MCF 10A (cell line): ENCODE measurements around the gene GGA2. TPM values are rescaled to one million over a fixed set of nuclear protein-coding genes. Genes with fewer than 3 reads are reported as not detected.

Experiments
- BruUV-seq: library from RNA; stranded (reverse); fragments of 400-500 nt; replicated peaks from 2 replicates; lab custom pipeline; 2021; lab: Mats Ljungman, UMichigan
- CTCF ChIA-PET: fragments of 300-600 bp; sonication (Branson Sonifier 250); formaldehyde crosslinking; extraction: SDS; loops from one replicate; lab custom pipeline; 2021; ENCODE audit warnings: antibody characterized with exemption, inconsistent platforms; lab: Yijun Ruan, JAX
- POLR2A ChIA-PET: fragments of 300-600, 350-650 bp; sonication (Branson Sonifier 250); formaldehyde crosslinking; extraction: SDS; loops from one replicate; lab custom pipeline; 2020; ENCODE audit warnings: antibody characterized with exemption, inconsistent platforms; lab: Yijun Ruan, JAX
- DNase-seq: peaks from one replicate; pipeline ENCODE4 v3.0.0-alpha.2; 2018; ENCODE audit not compliant: unreplicated experiment
- H3K27ac Mint-ChIP-seq: one replicate; pipeline ENCODE4 v1.8.0; 2022; ENCODE audit warnings: mild to moderate bottlenecking, low read depth, mixed read lengths; ENCODE audit not compliant: unreplicated experiment
- H3K27me3 Mint-ChIP-seq: one replicate; pipeline ENCODE4 v1.8.0; 2022; ENCODE audit warnings: mixed read lengths; ENCODE audit not compliant: insufficient read depth, unreplicated experiment
- H3K36me3 Mint-ChIP-seq: one replicate; pipeline ENCODE4 v1.8.0; 2022; ENCODE audit warnings: mild to moderate bottlenecking, moderate library complexity, mixed read lengths; ENCODE audit not compliant: insufficient read depth, unreplicated experiment
- H3K4me1 Mint-ChIP-seq: one replicate; pipeline ENCODE4 v1.8.0; 2022; ENCODE audit warnings: mixed read lengths; ENCODE audit not compliant: insufficient read depth, unreplicated experiment
- H3K4me3 Mint-ChIP-seq: one replicate; pipeline ENCODE4 v1.8.0; 2022; ENCODE audit warnings: mild to moderate bottlenecking, moderate library complexity, mixed read lengths; ENCODE audit not compliant: unreplicated experiment
- H3K9me3 Mint-ChIP-seq: one replicate; pipeline ENCODE4 v1.8.0; 2022; ENCODE audit warnings: mixed read lengths; ENCODE audit not compliant: unreplicated experiment
- intact Hi-C: fragments of 100-400 bp; cut with micrococcal nuclease; formaldehyde crosslinking; loops from 2 replicates; pipeline ENCODE4 v1.14.1; 2022
- total RNA-seq: library from RNA; stranded (reverse); gene quantifications from 2 replicates; pipeline ENCODE4 v1.2.3, GENCODE V29; 2022
- TF ChIP-seq, protein P1 (sequence below): fragments of 200-600 bp; IDR thresholded peaks from one replicate; pipeline ENCODE4 v1.8.0; 2022; ENCODE audit warnings: antibody characterized with exemption, mild to moderate bottlenecking; ENCODE audit not compliant: unreplicated experiment

The GGA2 gene
- total RNA-seq, 1 experiment from 2014 or later, result 22.2 TPM

- Mint-ChIP-seq H3K4me3 (no peak overlapping the region), H3K9me3 (no peaks in the 10 kb centered on the region), H3K27ac (no peak overlapping the region), H3K4me1 (peaks cover 6% of the 10 kb centered on the region), H3K36me3 (peaks cover 23% of the 10 kb centered on the region), H3K27me3 (no peaks in the 10 kb centered on the region)
- POLR2A ChIA-PET, result interaction anchor here (0.8 kb wide), 1 partner anchor 23 kb away, joined by 4 read pairs; no protein-coding TSS in a partner anchor
- TF ChIP-seq, protein P1, sequence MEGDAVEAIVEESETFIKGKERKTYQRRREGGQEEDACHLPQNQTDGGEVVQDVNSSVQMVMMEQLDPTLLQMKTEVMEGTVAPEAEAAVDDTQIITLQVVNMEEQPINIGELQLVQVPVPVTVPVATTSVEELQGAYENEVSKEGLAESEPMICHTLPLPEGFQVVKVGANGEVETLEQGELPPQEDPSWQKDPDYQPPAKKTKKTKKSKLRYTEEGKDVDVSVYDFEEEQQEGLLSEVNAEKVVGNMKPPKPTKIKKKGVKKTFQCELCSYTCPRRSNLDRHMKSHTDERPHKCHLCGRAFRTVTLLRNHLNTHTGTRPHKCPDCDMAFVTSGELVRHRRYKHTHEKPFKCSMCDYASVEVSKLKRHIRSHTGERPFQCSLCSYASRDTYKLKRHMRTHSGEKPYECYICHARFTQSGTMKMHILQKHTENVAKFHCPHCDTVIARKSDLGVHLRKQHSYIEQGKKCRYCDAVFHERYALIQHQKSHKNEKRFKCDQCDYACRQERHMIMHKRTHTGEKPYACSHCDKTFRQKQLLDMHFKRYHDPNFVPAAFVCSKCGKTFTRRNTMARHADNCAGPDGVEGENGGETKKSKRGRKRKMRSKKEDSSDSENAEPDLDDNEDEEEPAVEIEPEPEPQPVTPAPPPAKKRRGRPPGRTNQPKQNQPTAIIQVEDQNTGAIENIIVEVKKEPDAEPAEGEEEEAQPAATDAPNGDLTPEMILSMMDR, result no peak
- intact Hi-C loops, result no loop called here
- no TSS peak for BruUV-seq
- DNase-seq, result no peak
- CTCF ChIA-PET, result interaction anchor here (4.6 kb wide), 1 partner anchor 18 kb away, joined by 26 read pairs; no protein-coding TSS in a partner anchor
Observed at GRCh38 chr16:23416816-23417215, 93.5 kb downstream of the GGA2 start.

- ChIA-PET POLR2A (interaction anchor here (0.7 to 1.7 kb wide), 4 partner anchors 9 to 22 kb away, joined by 3 to 7 read pairs (median 4); no protein-coding TSS in a partner anchor), CTCF (interaction anchor here (0.6 to 4.6 kb wide), 5 partner anchors 10 to 239 kb away, joined by 3 to 26 read pairs (median 3); no protein-coding TSS in a partner anchor)
- H3K27ac Mint-ChIP-seq, result no peak overlapping the region
- no TSS peak for BruUV-seq
- no peaks in the 10 kb centered on the region for H3K27me3 Mint-ChIP-seq
- no peaks in the 10 kb centered on the region for H3K9me3 Mint-ChIP-seq
- intact Hi-C loops, result no loop called here
- no peaks in the 10 kb centered on the region for H3K4me1 Mint-ChIP-seq
- no peak for DNase-seq
- TF ChIP-seq, protein P1, result no peak
- H3K4me3 Mint-ChIP-seq, result no peak overlapping the region
- peaks cover 31% of the 10 kb centered on the region for H3K36me3 Mint-ChIP-seq
Observed at GRCh38 chr16:23414731-23415130, 95.6 kb downstream of the GGA2 start.

Other genes with a start within 250 kb of the GGA2 start
- gene SCNN1B, start 208.2 kb downstream of the GGA2 start, total RNA-seq, result 9.5 and 12.5 TPM in 2 replicates
- 10.0 and 16.7 TPM in 2 replicates for gene COG7, start 57.3 kb downstream of the GGA2 start, total RNA-seq
- 24.4 and 32.8 TPM in 2 replicates for gene EARS2, start 46.9 kb upstream of the GGA2 start, total RNA-seq
- gene UBFD1, start 47.2 kb upstream of the GGA2 start, total RNA-seq, result 49.1 and 50.8 TPM in 2 replicates
- 98.3 and 112 TPM in 2 replicates for gene NDUFAB1, start 85.8 kb upstream of the GGA2 start, total RNA-seq
- 13.7 and 20.8 TPM in 2 replicates for gene PALB2, start 130.8 kb upstream of the GGA2 start, total RNA-seq
- 66.6 and 84.8 TPM in 2 replicates for gene DCTN5, start 131.0 kb upstream of the GGA2 start, total RNA-seq
- gene PLK1, start 168.4 kb upstream of the GGA2 start, total RNA-seq, result 50.7 and 74.8 TPM in 2 replicates
- not detected in 2 replicates for gene ERN2, start 202.7 kb upstream of the GGA2 start, total RNA-seq
- gene CHP2, start 244.5 kb upstream of the GGA2 start, total RNA-seq, result not detected in 2 replicates